ENCODE measurements around the gene KCNK3. TPM values are rescaled to one million over a fixed set of nuclear protein-coding genes. Genes with fewer than 3 reads are reported as not detected.

Gene KCNK3
- total RNA-seq, 1 donor from 2014 or later, result 9.6 TPM

DNA sequence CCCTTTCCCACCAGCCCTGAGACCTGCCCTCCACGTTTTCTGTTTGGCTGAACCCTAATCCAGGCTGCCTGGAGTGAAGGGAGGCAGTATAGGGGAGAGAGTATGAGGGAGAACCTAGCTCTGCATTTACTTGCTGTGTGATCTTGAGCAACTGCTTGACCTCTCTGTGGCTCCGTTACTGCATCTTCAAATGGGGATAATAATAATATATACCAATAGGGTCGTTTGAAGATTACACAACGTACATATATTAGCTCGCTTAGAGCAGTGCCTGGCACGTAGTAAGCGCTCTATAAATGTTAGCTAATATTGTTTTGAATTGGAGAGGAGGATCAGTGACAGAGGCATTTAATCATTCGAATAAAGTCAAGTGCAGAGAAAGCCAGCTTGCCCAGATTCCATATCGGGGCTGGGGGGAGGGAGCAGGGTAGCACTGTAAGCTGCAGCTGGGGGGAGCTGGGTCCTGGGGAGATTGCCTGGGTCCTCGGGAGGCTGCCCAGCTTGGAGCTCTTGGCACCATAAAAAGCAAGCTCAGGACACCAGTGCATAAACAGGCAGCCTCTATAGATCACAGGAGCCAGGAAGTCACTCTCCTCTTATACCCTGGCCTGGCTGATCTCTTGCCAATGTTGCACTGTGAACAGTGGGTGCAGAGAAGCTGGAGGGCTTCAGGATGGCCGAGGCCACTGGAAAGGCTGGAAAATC, 19.1 kb downstream of the KCNK3 start:
- no peak for DNase-seq (ENCODE audit: low read depth)

DNA sequence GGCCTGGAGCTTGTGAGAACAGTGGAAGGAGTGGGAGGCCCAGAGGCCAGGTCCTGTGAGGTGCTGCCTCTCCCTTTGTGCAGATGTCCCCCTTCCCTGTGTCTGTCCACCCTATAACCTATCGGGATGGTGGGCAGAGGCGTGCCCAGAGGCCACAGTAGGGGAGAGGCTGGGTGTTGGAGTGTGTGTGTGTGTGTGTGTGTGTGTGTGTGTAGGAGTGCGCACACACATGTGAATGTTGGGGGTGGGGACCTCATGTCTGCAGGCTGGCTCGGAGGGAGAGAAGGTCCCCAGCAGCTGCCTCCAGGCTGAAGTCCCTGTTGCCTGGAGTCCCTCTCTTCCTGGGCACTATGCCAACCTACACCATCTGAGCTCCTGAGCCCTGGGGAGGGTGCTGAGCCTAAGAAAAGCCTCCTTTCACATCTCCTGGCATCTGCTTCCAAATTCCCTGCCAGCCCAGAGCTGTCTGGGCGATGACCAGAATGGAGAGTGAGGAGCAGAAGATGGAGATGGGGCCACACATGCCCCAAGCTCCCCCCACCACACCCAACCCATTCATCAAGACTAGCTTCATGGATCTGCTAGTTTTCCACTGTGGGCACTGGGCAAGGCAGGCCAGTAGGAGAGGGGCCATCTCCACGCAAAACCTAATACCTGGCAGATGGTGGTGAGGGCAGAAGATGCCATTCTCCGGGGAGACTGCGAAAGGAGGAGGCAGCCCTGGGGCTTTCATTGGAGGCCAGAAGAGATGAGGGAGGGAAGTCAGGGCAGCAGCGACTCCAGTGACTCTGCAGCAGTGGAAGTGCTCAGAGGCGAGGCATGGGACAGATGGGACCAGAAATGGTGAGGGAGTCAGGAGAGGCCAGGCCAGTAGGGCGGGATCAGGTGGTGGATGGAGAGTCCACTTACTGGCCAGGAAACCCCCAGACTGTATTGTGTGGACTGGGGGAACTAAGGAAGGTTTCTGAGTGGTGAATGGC, 20.3 kb downstream of the KCNK3 start:
- no peak for DNase-seq (ENCODE audit: low read depth)

DNA sequence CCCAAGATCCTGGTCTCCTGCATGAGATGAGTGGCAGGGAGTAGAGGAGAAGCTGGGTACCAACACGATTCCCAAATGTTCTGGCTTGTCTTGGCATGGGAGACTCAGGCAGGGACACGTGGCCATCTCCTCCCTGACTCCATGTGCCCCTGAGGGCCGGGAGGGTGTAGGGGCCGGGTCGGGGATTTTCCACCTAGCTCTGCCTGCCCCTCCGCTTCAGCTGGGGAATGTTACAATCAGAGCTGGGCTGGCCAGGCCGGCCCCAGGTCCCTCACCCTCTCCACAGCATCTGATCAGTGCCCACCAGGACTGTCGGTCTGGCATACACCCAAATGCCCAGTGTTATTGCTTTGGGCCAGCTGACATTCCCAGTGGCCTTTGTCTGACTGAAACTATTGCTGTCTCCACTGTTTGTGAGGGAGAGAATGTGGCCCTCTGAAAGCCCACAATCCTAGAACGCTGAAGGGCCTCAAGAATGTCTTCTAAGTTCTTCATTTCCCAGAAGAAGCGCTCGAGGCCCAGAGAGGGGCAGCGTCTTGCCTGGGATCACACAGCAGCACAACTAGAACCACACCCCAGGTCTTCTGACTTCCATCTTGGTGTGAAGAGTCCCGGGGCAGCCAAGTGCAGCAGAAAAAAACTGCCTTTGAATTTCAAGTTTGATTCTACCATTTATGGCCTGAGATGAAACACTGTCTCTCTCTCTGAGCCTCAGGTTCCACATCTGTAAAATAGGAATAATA, 23.2 kb downstream of the KCNK3 start:
- no peak for DNase-seq (ENCODE audit: low read depth)

DNA sequence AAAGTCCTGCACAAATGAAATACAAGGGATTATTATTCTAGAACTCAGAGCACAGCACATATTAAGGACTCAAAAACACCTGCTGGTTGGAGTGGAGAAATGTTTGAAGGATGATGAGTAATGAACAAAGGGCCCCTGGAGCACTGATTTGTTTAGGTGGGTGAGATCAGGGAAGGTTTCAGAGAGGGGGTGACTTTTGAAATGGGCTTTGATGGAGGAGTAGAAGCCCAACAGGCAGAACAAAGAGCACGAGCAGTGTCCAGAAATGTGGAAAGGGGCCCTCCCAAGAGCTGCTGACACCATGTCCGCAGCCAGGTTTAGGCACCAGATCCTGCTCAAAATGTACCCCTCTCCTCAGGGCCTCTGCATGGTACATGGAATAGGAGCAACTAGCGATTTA, 23.8 kb downstream of the KCNK3 start:
- no peak for DNase-seq (ENCODE audit: low read depth)

DNA sequence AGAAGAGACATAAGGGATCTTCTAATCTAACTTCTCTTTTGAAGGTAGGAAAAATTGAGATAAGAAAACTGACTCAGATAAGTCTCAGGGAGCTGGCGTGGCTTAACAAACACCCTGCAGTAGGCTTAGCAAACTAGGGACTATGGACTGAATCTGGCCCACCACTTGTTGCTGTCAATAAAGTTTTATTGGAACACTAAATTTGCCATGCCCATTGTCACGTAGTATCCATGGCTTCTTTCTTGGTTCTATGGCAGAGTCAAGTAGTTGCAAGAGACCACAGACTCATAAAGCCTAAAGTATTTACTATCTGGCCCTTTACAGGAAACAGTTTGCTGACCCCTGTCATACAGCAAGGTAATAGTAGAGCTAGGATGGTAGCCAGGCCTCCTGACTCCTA, 24.2 kb downstream of the KCNK3 start:
- no peak for DNase-seq (ENCODE audit: low read depth)

DNA sequence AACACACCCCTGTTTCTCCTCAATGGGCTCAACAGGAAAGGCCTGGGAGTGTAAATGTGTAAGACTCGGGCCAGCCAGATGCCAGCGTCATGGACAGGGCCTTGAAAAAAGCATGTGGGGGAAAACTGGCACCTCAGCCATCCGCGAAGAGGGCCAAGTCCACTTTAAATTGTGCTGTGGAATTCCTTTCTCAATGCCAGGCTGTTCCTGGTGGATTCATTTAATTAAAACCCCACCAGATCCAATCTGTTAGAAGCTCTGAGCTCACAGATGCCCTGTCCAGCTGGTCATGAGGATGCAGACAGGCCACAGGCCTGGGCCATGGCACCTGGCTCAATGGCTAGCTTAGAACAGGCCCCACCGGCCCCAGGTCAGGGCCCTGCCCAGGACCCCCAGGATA, 24.8 kb downstream of the KCNK3 start:
- peak; percentile 31 for DNase-seq (ENCODE audit: low read depth)

DNA sequence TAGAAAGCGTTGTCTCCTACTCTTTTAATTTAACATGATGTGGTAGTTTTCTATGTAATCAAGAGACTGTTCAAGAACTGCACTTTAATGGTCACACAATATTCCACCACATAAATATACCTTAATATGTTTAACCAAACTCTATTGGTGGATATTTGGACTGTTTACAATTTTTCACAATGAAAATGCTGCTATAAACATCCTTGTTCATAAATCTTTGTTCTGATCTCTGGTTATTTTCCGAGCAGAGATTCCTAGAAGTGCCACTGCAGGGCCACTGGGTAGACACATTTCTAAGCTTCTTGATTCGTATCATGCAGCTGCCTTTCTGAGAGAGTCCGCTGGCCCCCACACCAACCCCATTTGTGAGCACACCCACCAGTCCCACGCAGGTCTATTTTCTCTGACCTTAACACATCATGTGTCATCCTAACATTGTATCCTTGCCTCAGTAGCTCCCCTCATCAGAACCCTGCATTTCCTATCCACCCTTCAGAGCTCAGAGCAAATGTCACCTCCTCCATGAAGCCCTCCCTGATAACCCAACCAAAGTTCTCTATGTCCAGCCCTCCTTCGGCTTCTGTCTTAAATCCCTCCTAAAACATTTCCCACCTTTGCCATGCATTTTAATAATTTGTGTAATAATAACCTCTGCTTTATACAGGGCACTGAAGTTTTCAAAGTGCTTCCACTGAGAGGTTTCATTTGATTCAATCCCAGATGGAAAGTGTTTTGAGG, 26.6 kb downstream of the KCNK3 start:
- DNase-seq (ENCODE audit: low read depth), result no peak

DNA sequence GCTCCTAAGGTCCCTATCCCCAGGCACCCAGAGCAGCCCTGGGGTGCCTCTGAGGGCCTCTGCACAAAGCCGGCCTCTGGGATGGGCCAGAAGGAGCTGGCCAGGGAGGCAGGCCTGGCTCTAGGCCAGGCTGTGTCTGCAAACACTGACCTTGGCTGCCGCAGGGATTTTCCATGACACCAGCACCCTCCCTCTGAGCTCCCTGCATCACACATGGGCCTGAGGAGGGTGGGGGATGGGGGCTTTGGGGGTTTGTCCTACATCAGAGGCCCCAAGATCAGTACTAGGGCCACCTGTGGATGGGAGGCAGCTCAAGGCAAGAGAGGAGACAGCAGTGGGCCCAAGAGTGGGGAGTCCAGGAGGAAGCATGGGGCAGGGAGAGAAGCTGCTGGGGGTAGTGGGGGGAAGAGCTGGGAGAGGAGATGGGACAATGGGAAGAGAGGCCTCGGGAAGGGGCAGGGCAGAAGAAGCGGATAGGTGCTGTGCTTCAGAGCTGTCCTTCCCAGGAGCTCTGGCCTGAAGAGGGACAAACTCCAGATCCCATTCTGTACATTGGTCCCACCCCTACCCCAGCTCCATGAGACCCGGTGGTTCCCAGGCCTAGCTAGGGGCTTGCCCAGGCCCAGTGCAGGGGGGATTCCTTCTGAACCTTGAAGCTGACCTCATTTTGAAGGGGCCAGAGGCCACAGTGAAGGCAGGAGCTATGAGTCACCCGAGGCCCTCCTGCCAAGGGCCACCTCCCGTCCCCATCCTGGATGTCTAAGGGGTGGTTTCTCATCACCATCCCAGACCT, 28.0 kb downstream of the KCNK3 start:
- peak; percentile 83 for DNase-seq (ENCODE audit: low read depth)

DNA sequence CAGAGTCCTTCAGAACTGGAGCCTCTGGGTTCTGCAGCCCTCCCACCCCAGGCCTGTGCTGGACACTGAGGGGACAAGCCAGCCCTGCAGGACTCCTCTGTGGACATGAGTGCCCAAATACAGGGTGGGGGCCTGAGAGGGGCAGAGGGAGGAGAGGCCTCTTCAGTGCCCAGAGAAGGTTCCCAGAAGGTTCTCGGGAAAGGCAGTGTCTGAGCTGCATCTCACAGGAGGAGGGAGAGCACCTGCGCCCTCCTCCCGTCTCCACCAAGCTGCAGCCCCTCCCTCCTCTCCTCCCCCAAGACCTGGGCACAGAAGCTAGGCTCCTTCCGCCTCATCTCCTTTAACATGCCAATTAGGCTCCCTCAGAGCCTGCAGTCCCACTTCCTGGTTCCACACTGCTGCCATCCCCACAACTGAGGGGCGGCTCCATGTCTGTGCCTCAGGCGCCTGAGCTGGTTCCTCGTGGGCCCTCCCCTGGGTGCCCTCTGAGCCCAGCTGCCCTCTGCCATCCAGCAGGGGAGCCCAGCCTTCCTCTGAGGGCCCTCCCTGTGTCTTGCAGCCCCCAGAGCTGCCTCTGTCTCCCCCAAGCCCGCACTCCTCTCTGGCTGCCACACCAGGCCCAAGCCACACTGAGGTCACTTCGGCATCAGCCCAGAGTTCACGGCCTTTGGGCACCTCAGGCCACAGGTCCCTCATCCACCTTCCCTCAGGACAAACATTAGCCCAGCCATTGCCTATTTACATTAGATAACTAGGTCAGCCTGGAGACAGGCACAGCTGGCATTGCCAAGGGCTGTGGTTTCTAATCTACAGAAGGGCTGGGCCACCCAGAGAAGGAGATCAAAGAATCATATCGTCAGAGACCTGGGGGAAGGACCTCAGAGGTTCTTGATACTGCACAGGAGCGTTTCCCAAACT, 28.9 kb downstream of the KCNK3 start:
- DNase-seq (ENCODE audit: low read depth), result peak; percentile 29

DNA sequence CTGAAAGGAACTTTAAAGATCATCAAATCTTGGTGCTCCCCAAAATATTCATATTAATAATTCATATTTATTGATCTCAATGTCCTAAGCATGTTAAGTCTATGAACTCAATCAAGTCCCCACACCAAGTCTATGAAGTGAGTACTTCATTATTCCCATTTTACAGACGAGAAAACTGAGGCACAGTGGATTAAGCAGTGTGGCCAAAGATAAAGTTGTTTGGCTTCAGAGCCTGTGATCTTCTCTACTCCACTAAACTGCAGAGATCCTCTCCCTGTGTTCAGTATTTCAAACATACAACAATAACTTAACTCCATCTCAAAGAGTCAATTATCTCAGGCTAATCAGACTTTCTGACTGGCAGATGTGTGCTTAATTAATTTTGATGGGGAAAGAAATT, 29.8 kb downstream of the KCNK3 start:
- DNase-seq (ENCODE audit: low read depth), result no peak

DNA sequence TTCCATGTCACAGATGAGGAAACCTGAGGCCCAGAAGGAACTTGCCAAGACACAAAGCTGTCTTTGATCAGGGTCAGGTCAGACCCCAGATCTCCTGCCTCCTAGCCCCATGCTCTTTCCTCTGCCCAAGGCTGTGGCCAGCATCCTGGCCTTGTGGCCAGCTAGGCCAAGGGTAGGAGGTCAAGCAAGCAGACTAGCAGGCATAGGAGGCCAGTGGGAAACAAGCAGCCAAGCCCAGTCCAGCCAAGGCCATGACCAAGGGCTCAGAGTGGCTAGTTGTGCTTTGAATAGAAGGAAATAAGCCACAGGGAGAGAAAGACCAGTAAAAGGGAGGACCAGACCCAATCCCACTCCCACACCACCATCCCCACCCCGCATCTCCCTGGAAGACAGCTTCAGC, 30.4 kb downstream of the KCNK3 start:
- no peak for DNase-seq (ENCODE audit: low read depth)

DNA sequence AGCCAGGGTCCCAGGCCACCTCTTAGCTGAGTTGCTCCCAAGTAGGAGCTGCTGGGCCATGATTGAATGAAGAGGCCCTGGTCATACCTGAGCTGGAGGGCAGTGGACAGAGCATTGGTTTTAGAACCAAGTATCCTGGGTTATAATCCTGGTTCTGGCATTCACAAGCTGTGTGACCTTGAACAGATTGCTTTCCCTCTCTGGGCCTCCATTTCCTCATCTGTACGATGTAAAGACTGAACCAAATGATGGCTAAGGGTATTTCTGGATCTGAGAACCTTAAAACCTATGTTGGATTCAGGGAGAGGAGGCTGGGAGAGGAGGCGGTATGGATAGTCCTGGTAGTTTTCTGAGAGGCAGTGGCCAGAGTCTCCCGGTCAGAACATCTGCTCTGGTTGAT, 31.0 kb downstream of the KCNK3 start:
- no peak for DNase-seq (ENCODE audit: low read depth)

DNA sequence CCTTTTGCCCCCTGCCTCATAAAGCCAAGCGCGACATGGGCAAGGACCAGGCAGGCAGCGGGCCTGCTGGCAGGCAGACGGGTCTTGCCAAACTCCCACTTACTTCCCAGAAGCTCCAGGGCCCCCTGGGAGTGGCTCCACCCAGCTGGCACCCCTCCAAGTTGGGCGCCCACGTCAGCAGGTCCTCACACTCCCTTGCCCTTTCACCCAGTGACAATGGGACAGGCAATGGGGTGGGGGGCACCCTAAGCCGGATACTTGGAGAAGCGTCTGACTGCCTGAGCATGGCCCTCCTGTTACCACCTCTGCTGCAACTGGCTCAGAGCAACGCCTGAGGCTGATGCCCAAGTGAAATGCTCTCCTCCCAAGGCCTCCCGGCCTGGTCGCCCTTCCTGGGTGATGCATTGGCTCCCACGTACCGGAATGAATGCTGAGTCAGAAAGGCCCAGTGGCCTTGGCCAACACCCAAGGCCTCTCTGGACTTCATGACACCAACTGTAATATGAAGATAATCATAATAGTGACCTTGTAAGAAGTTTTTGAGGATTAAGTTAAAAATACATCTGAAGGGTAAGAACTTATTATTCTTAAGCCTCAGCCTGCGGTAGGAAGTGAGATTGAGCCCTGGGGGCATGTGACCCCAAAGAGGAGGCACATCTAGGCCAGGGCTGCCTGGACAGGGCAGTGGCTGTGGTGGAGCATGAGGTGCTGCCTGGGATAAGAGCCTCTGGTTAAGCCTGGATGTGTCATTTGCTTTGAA, 31.6 kb downstream of the KCNK3 start:
- DNase-seq (ENCODE audit: low read depth), result peak; percentile 90

DNA sequence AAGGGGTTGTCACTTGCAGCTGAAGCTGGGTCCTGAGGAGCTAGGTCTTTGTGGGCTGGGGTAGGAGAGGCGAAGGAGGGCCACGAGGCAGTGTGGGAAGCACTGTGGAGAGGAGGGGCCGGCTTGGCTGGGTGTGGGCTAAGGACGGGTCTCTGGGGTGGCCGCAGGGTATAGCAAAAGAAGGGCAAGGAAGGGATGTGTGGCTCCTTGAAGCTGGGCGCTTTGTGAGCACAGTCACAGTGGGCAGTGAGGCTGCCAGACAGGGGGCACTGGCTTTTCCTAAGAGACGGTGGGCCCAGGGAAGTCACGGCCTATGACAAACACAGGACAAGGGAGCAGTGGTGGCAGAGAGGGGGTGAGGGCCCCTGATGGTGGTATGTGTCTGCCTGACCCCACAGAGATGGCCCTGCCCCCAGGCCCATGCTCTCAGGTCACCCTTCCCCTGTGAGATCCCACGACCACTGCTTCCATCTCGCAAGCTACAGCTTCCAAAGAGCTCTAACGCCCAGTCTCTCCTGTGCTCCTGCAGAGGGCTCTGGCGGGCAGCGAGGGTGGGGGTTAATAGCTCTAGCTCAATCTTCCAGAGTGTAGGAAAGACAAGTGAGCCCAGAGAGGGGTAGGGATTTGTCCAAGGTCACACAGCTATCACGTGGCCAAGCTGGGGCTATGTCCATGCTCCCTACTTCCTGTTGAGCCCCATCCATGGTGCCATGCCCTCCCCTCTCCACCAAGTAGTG, 32.4 kb downstream of the KCNK3 start:
- DNase-seq (ENCODE audit: low read depth), result no peak

DNA sequence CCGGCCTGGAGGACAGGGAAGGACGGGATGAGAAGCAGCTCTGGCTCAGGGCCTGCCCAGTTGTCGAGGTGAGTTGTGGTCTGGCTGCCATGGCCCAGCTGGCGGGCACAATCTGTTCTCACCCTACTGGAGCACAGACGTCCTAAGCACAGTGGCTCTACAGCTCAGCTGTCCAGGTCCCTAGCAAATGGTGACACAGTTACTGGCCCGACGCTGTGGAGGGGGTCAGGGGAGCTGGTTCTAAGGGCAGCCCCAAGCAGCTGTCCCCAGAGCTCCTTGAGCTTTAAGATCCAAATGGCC, 32.9 kb downstream of the KCNK3 start:
- no peak for DNase-seq (ENCODE audit: low read depth)

DNA sequence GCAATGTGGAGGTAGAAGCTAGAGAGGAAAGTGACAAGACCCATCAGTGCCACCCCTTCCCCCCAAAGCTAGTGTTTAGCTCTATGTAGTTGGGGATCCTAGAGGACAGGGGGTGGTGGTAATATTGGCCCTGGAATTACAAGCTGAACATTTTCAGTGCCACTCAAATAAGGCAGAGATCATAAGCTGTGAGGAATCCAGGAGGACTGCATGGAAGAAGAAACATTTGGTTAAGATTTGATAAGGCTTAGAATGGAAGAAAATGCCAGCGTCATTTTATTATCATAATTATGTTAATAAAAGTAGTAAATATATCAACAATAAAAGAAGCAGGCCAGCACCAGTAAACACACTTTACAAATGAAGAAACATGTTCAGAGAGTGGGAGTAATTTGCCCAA, 33.7 kb downstream of the KCNK3 start:
- DNase-seq (ENCODE audit: low read depth), result no peak

DNA sequence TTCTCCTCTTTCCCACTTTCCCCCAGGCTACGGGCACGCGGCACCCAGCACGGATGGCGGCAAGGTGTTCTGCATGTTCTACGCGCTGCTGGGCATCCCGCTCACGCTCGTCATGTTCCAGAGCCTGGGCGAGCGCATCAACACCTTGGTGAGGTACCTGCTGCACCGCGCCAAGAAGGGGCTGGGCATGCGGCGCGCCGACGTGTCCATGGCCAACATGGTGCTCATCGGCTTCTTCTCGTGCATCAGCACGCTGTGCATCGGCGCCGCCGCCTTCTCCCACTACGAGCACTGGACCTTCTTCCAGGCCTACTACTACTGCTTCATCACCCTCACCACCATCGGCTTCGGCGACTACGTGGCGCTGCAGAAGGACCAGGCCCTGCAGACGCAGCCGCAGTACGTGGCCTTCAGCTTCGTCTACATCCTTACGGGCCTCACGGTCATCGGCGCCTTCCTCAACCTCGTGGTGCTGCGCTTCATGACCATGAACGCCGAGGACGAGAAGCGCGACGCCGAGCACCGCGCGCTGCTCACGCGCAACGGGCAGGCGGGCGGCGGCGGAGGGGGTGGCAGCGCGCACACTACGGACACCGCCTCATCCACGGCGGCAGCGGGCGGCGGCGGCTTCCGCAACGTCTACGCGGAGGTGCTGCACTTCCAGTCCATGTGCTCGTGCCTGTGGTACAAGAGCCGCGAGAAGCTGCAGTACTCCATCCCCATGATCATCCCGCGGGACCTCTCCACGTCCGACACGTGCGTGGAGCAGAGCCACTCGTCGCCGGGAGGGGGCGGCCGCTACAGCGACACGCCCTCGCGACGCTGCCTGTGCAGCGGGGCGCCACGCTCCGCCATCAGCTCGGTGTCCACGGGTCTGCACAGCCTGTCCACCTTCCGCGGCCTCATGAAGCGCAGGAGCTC, 35.4 kb downstream of the KCNK3 start:
- DNase-seq (ENCODE audit: low read depth), result no peak

All from renal cortical epithelial cell (primary cell).